H4 (cell line): ENCODE data around the gene RGS7. TPM values are rescaled to one million over a fixed set of nuclear protein-coding genes. Genes with fewer than 3 reads are reported as not detected.
"Not testable (repeated sequence)": the region's sequence is repeated elsewhere in the genome, so short reads cannot be mapped to it uniquely, and the experiment has no call there.

Experiments used
- DNase-seq: peaks from one replicate; pipeline ENCODE4 v3.0.0-alpha.2; 2015; ENCODE audit warnings: low spot score
- total RNA-seq: library from RNA; depleted of rRNA; stranded (reverse); fragments of >200 nt; shearing (Covaris generic); gene quantifications from 2 replicates; pipeline ENCODE4 v1.2.3, GENCODE V29; 2014

The RGS7 gene
- total RNA-seq, 1 experiment from 2014 or later: 0.23 TPM

DNA sequence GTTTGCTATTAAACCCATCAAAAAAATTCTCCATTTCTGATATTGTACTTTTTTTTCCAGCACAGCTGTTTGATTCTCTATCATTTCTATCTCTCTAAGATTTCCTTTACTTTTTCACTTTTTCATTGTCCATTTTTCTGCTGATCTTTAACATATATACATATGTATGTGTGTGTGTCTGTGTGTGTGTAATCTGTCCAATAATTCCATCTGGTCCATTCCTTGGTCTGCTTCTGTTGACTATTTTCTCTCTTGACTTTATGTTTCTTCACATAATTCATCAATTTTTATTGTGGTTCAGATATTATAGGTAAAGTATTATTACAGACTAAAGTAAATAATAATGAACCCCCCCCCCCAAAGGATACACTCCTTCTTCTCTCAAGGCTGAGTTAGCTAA, 84.2 kb downstream of the RGS7 start:
- no peak for DNase-seq

DNA sequence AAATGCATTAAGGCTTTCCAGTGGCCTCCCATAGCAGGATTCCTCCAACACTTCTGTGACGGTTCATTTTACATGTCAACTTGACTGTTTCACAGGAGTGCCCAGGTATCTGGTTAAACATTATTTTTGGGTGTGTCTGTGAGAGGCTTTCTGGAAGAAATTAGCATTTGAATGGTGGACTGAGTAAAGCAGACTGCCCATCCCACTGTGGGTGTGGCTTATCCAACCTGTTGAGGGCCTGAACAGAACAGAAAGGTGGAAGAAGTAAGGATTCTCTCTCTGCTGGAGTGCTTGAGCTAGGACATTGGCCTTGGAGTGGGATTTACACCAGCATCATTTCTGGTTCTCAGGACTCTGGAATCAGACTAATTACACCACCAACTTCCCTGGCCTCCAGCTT, 85.6 kb downstream of the RGS7 start:
- no peak for DNase-seq

GRCh38 chr1:241270016-241270415, 87.0 kb downstream of the RGS7 start:
- no peak for DNase-seq

DNA sequence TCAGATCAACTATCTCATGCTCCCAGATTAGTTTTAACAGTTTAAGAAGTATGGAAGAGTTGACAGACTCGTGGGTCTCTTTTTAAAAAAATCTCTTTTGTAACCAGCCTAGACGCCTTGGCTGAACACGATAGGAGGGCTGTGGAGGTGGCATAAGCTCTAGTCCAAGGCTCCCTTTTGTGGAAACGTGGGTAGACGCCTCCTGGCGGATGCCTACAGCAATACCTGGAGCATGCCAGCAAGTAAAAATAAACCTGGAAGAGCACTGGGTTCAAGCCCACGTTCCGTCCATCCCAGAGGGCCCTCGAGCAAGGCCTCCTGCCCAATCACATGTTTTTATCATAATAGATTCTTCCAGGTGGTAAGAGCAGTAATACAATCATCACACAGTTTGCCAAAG, 87.9 kb downstream of the RGS7 start:
- no peak for DNase-seq

DNA sequence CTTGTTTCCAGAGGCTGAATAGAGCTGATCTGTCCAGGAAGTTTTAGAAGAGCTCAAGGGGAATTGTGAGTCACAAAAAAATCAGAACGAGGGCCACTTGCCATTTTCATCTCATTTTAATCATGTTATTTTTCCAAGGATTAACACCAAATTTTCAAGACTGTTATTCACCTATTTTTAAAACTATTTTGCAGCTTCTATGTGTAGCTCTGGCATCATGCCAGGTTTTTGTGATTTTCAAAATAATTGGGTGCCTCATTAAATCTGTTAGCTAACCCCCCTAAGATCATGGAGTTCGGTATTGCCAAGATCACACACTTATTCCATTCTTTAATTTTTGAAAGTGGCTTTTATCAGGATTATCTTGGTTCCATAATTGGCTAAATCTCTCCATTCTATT, 90.9 kb downstream of the RGS7 start:
- no peak for DNase-seq

DNA sequence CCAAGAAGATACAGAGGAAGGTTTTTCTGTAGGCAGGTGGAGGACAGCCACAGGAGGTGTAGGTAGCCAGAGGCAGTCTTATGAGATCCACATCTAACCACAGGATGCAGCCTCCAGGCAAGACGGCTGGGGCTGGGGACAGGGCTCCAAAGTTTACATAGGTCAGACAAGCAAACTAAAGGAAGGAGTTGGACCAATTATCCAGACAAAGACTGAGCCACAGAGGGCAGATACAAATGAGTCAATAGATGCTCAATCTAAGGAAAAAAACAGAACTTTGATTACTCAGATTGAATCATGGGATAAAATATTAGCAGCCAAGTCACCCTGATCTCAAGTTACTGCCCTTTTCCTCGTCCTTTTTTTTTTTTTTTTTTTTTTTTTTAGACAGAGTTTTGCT, 91.6 kb downstream of the RGS7 start:
- DNase-seq: no peak

GRCh38 chr1:241263346-241263745, 93.7 kb downstream of the RGS7 start:
- DNase-seq: no peak

DNA sequence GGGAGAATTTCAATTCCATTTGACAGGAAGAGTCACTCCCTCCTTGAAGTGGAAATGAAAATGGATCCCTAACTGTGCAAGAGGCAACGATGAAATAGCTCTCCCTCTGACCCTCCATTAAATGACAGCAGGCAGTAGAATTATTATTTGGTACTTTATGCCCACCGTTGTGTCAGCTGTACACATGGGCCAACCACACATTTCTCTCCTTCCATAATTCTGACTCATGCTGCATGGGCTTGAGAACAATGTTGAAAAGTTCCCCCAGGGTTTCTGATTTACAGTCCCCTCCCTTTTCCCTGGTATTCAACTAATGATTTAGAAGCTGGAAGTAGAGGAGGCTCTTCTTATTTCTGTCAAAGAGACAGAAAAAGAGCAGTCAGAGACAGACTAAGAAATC, 103.5 kb downstream of the RGS7 start:
- no peak for DNase-seq

DNA sequence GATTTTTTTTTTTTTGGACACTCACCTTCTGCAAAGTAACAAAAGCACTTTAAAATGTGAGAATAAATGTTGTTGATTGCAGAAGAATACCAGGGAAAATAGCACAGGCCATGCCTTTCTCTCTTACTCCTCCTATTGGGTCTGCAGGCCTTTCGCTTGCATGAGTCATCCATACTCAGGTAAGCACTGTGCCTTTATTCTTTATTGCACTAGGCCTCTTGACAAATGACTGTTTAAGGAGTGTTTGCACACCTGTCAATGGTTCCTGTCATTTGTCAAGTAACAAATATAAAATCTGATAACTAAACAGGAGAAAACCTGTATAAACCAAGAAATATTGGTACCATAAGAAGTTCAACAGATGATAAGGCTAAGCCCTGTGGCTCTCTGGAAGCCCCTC, 106.5 kb downstream of the RGS7 start:
- no peak for DNase-seq

GRCh38 chr1:241240069-241240468, 116.9 kb downstream of the RGS7 start:
- DNase-seq: no peak

DNA sequence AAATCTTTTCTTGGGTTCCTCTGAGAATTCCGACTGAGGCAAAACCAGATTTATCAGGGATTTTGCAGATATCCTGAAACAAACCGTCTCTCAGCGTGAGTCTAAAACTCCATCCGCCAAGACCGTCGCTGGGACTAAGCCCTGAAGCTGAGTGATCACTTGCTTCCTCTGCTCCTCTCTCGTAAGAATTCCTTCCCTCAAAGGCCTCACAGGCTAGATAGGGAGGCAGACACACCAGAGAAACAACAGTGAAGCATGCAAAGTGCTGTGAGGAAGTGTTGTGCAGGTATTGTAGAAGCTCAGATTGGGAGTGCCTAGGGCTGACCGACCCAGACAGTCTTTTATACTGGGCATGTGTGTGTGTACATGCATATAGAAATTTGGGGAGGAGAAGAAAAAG, 119.1 kb downstream of the RGS7 start:
- no peak for DNase-seq

GRCh38 chr1:241235256-241235897, 121.6 kb downstream of the RGS7 start:
- no peak for DNase-seq

DNA sequence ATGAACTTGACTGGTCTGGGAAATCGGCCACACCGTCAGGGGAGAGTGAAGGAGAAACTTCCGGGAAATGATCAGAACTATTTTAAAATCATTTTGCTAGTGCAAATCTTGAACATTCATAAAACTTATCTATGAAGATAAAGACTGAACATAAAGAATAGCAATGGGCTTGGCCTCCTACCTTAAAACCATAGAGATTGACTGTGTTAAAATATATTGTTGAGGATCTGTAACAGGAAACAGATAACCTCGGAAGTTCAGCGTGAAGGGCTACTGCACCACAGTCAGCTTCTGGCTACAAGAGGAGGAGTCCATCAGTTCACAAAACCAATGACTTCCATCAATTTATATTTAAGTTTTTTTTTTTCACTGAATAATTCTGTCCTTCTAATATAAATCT, 127.3 kb downstream of the RGS7 start:
- no peak for DNase-seq

DNA sequence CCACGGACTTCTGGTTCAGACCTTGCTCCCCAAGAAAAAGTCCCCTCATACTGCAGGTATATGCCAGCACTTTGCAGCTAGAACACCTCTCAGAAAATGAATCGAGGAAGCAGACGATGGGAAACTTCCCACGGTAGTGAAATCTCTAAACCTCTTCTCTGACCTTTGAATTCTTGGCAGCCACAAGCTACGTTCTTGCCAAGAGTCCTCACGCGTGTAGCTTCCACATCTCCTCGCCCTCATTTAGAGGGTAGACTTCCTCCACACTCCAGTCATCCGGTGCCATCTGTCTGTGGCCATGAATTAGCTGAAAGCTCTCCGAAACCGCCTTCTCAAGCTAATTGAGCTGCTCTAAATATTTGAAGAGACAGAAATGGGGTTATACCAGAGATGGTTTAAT, 127.8 kb downstream of the RGS7 start:
- no peak for DNase-seq

DNA sequence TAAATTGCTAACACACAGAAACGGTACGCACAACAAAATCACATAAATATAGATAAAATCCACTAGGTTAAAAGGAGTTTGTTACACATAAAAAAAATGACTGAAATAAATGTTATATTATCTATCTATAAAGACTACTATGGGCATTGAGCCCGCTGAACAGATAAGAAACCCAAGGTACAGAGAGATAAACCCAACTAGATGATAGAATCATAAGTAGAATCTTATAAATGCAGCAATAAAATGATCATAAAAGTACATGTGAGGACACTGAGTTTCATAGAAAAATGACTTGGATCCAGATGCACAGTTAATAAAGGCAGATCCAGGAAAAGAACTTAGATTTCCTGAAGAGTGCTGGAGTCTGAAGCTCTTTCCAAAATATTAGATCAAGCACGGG, 128.7 kb downstream of the RGS7 start:
- DNase-seq: no peak

GRCh38 chr1:241225741-241226140, 131.3 kb downstream of the RGS7 start:
- DNase-seq: no peak

DNA sequence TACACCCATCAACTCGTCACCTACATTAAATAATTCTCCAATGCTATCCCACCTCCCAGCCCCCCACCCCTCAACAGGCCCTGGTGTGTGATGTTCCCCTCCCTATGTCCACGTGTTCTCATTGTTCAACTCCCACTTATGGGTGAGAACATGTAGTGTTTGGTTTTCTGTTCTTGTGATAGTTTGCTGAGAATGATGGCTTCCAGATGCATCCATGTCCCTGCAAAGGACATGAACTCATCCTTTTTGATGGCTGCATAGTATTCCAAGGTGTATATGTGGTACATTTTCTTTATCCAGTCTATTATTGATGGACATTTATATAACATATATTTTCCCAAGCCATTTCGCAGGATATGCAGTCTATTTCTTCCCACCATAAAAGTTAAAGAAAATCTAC, 132.8 kb downstream of the RGS7 start:
- DNase-seq: not testable (repeated sequence)

DNA sequence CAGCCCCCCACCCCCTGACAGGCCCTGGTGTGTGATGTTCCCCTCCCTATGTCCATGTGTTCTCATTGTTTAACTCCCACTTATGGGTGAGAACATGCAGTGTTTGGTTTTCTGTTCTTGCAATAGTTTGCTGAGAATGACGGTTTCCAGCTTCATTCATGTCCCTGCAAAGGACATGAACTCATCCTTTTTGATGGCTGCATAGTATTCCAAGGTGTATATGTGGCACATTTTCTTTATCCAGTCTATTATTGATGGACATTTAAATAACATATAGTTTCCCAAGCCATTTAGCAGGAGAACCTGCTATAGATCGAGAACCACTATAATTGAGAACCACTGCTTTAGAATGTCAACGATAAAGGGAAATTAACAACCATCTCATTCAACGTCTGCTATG, 134.2 kb downstream of the RGS7 start:
- not testable (repeated sequence) for DNase-seq

GRCh38 chr1:241221319-241221718, 135.7 kb downstream of the RGS7 start:
- no peak for DNase-seq

- DNase-seq: not testable (repeated sequence)
Observed at GRCh38 chr1:241220913-241221312, 136.1 kb downstream of the RGS7 start.

GRCh38 chr1:241219449-241219848, 137.6 kb downstream of the RGS7 start:
- DNase-seq: no peak

DNA sequence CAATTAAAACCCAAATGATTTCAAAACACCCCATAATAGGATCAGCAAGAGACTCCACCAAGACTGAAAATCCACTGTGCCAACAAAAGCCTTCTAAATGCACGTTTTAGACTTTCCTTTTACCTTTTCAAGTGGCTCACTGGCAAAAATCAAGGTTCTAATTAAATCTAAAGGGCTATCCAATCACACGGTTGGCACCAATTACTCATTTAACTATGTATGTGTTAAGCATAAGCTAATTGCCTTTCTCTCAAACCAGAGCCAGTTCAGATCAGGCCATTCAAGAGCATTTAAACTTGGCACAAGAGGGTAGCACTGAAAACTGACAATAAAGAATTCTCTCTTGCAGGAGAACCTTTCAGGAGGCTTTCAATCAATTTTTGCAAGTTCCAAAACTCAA, 139.5 kb downstream of the RGS7 start:
- no peak for DNase-seq

DNA sequence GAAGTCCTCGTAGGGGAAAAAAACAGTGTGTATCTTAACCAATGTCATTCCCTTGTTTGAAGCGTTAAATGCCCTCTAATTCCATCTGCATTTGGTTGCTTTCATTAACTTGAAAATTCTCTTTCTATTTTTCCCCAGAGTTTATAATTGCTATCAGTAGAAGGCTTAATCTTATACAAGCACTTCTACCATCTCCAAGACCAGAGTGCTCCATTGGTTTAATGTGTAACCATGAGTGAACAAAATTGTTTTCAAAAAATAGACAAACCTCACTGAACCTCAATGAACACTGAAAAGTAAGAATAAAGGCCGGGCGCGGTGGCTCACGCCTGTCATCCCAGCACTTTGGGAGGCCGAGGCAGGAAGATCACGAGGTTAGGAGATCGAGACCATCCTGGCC, 141.3 kb downstream of the RGS7 start:
- DNase-seq: no peak

DNA sequence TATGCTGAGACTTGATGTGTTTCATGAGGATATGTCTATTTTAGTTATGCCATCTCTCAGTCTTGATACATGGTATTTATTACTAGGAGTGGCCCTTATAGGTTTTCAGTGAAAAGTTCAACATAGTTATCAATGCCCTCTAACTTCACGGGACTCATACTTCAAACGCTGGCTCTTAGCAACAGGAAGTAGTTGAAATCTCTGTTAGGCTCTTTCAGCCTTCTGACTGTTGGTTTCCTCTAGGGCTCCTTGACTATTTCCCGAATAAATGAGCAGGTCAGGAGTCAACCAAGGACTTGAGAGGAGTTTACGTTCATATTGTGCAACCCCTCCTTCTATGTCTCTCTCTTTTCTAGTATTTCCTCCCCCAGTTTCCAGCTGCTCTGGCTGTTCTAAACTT, 141.8 kb downstream of the RGS7 start:
- DNase-seq: no peak

DNA sequence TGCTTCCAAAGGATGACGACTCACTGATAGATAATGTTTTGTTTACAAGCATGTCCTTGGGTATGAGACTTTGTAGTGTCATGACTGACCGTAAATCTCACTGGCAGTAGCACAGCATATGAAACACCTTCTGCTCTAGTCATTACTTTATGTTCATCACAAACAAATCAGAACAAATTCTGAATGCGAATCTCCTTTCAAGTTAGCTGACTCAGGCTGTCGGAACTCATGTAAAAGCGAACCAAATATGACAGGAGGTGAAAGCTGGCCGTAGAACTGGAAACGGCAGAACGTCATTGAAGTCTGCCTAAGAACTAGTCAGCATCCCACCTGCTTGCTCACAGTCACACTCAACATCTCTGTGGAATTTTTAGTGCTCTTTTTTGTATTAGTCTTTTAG, 143.9 kb downstream of the RGS7 start:
- DNase-seq: no peak
